Measurements from ENCODE around the gene ATXN3.

ATXN3 gene

DNA sequence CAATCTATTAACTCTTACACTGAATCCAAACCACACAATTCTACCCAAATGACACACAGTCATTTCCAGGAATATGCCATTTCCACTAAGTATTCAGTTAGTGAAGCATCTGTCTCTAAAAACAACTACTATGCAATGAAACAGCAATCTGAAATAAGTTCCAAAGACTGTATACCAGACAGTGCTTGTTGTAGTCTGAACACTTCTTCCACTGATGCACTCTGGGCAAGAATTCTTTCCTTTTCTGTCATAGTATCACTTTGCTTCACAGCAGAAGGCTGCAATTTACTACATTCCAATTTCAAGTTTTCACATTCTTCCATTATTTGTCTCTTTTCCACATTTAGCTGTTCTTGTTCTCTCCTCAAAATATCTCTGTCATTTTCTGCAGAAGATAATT, 92.3 kb downstream of the ATXN3 start:
- TF ChIP-seq, protein P1, sequence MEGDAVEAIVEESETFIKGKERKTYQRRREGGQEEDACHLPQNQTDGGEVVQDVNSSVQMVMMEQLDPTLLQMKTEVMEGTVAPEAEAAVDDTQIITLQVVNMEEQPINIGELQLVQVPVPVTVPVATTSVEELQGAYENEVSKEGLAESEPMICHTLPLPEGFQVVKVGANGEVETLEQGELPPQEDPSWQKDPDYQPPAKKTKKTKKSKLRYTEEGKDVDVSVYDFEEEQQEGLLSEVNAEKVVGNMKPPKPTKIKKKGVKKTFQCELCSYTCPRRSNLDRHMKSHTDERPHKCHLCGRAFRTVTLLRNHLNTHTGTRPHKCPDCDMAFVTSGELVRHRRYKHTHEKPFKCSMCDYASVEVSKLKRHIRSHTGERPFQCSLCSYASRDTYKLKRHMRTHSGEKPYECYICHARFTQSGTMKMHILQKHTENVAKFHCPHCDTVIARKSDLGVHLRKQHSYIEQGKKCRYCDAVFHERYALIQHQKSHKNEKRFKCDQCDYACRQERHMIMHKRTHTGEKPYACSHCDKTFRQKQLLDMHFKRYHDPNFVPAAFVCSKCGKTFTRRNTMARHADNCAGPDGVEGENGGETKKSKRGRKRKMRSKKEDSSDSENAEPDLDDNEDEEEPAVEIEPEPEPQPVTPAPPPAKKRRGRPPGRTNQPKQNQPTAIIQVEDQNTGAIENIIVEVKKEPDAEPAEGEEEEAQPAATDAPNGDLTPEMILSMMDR (IDR thresholded peaks at IDR 0.05; ENCODE audit: control extremely low read depth, extremely low read depth, low read depth, missing control alignments): no peak
- DNase-seq (ENCODE audit: extremely low spot score): no peak
- ChIA-PET POLR2A (no interaction called here), CTCF (no interaction called here)

- TF ChIP-seq, protein P1 (IDR thresholded peaks at IDR 0.05; ENCODE audit: control extremely low read depth, extremely low read depth, low read depth, missing control alignments): no peak
- DNase-seq (ENCODE audit: extremely low spot score): no peak
- POLR2A ChIA-PET: interaction anchor here (0.8 kb wide), 1 partner anchor 126 kb away, joined by 3 read pairs; no protein-coding TSS in a partner anchor
- CTCF ChIA-PET: interaction anchor here (1.0 to 1.9 kb wide), 5 partner anchors 8 to 16 kb away, joined by 3 to 11 read pairs (median 5); no protein-coding TSS in a partner anchor
These were observed 94.1 kb downstream of the ATXN3 start for GRCh38 chr14:92012121-92012748.

DNA sequence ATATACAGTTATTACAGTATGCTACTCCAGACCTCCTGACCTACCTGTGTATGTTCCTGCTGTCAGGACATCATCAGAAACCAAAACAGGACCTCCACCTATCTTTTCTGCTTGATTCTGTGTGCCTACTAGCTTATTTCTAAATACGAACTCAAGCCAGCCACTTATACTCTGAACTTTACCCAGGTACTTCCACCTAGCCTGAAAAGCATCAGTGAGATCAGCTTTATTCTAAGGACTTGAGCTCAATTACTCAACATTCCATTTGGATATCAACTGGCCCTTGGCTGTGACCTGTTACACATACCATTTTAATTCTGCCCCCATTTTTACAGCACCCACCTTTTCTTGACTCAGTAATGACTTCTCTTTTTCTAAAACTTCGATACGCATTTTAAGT, 95.7 kb downstream of the ATXN3 start:
- DNase-seq (ENCODE audit: extremely low spot score): no peak
- TF ChIP-seq, protein P1 (IDR thresholded peaks at IDR 0.05; ENCODE audit: control extremely low read depth, extremely low read depth, low read depth, missing control alignments): no peak
- POLR2A ChIA-PET: no interaction called here
- CTCF ChIA-PET: interaction anchor here (0.6 kb wide), 1 partner anchor 11 kb away, joined by 3 read pairs; no protein-coding TSS in a partner anchor

- no peak for DNase-seq (ENCODE audit: extremely low spot score)
- ChIA-PET POLR2A (no interaction called here), CTCF (interaction anchor here (1.0 to 2.0 kb wide), 2 partner anchors 10 to 13 kb away, joined by 3 to 5 read pairs; no protein-coding TSS in a partner anchor)
- TF ChIP-seq, protein P1 (IDR thresholded peaks at IDR 0.05; ENCODE audit: control extremely low read depth, extremely low read depth, low read depth, missing control alignments): no peak
These were observed 96.8 kb downstream of the ATXN3 start for GRCh38 chr14:92009604-92010003.

All from GM10248 (cell line).